Pancreas (tissue), 10 donors: ENCODE measurements around the gene CD38. TPM values are rescaled to one million over a fixed set of nuclear protein-coding genes. Genes with fewer than 3 reads are reported as not detected.
"Not testable (repeated sequence)": the region's sequence is repeated elsewhere in the genome, so short reads cannot be mapped to it uniquely, and the experiment has no call there.

Source experiments
- ATAC-seq, 4 donors: fragments of 200-7000 bp; cut with Tn5 transposase; one replicate each; pipeline versions ENCODE4 v1.8.0 to v1.9.1; 2020; ENCODE audit warnings: mild to moderate bottlenecking in 4 of 4, moderate library complexity in 4 of 4
- DNase-seq, 6 donors: peaks; one replicate each; pipeline ENCODE4 v3.0.0-alpha.2; 2020
- FAIRE-seq: peaks from 2 replicates; lab custom pipeline; 2012; peaks lifted over from hg19 to GRCh38; lab: Jason Lieb, UNC
- H3K27ac ChIP-seq, 4 donors: fragments of 200-600 bp; sonication (generic); 1 replicate in 3 of 4; 2 replicates in 1 of 4; pipeline versions ENCODE4 v1.5.0 to v1.8.0; 2020
- H3K27me3 ChIP-seq, 4 donors: fragments of 200-600 bp; one replicate each; pipeline ENCODE4 v1.8.0; 2021
- H3K36me3 ChIP-seq, 3 donors: fragments of 200-600 bp; sonication (generic) in 1 of 3; one replicate each; pipeline versions ENCODE4 v1.5.0 to v1.8.0; 2020 to 2021
- H3K4me1 ChIP-seq, 3 donors: fragments of 200-600 bp; one replicate each; pipeline ENCODE4 v1.8.0; 2021
- H3K4me3 ChIP-seq, 4 donors: fragments of 200-600 bp; sonication (generic) in 2 of 4; one replicate each; pipeline versions ENCODE4 v1.5.0 to v1.8.0; 2020 to 2021
- H3K9me3 ChIP-seq, 4 donors: fragments of 200-600 bp; one replicate each; pipeline ENCODE4 v1.8.0; 2021
- CTCF ChIP-seq, 4 donors: fragments of 200-600 bp; sonication (generic) in 3 of 4; IDR thresholded peaks; one replicate each; pipeline versions ENCODE4 v1.5.0 to v1.8.0; 2021; ENCODE audit warnings: antibody characterized with exemption in 4 of 4
- WGBS, 2 donors: extraction: QIAGEN DNeasy Blood & Tissue Kit; methylation state at CpG; one replicate each; pipeline ENCODE4 v1.1.7; 2013; 5-methylcytosine and 5-hydroxymethylcytosine counted together
- intact Hi-C, 3 donors: fragments of 100-400 bp; cut with DNase I; formaldehyde crosslinking; loops; one replicate each; pipeline versions ENCODE4 v1.11.1 to v1.14.2; 2022
- polyA plus RNA-seq, 2 donors: library from polyadenylated mRNA; stranded (reverse); fragments of 200-250 nt; gene quantifications; one replicate each; pipeline ENCODE4 v1.2.3, GENCODE V29; 2013
- total RNA-seq, 6 donors: library from RNA; stranded (reverse); fragmentation: NEBNext Ultra II Directional in 4 of 6; extraction: Animal tissue kit (Norgen Biotek cat#: 25700) in 4 of 6; gene quantifications; one replicate each; pipeline versions ENCODE4 v1.2.1 to v1.2.4, GENCODE V29; 2021 to 2023
- donor health status: healthy with polysubstance abuse.
- donor health status: DM: no; HTN: no; CAD: no; lungs with moderate emphysema.
- donor health status: DM: no; HTN: no; CAD: no.
- donor health status: control.
- donor health status: control.
- donor health status: Bipolar disorder and iron deficiency.
- donor health status: DM: yes; HTN: yes; CAD: no.
- donor health status: DM: no; HTN: no; CAD: no.
- donor health status: DM: no; HTN: no; CAD: no.
- donor health status: DM: yes; HTN: yes; CAD: no.

Gene CD38
- total RNA-seq (1 to 10 TPM in 1 of 6 donors, under 1 TPM in 5; 0.12 to 1.6 (median 0.44) TPM), polyA plus RNA-seq (under 1 TPM; 0.23 to 0.56 TPM)

GRCh38 chr4:15778289-15779241 lies at the start of gene CD38:
CD38 (plus strand) TSS chr4:15778328; CDS start chr4:15778415, 87 bp downstream.
- TF ChIP-seq CTCF (IDR thresholded peaks at IDR 0.05), result no peak
- Histone ChIP-seq H3K4me3 (peak within 1 kb of the TSS; percentile 9 to 62 (median 28)), H3K9me3 (no peaks in the 10 kb centered on the region), H3K36me3 (no peaks in the 10 kb centered on the region), H3K27me3 (no peaks in the 10 kb centered on the region), H3K4me1 (peaks cover 0 to 6% (median 0%) of the 10 kb centered on the region in 3 donors), H3K27ac (no peak within 1 kb of the TSS)
- intact Hi-C loops, result no loop called here
- DNase-seq (peak in 5 of 6 donors; percentile 17 to 76 (median 45)), ATAC-seq (peak; percentile 67 to 87 (median 81)), FAIRE-seq (no peak)
- 2% methylated on average over 76 of the region's 76 CpGs for WGBS, 2 donors

GRCh38 chr4:15729910-15730533 lies 48.1 kb upstream of the CD38 start:
- ATAC-seq, result peak in 3 of 4 donors; percentile 76 to 82 (median 77)
- no peaks in the 10 kb centered on the region for H3K27me3 ChIP-seq
- no peak overlapping the region for H3K27ac ChIP-seq
- H3K4me1 ChIP-seq, result no peaks in the 10 kb centered on the region
- peak; percentile 68 to 86 (median 78) for TF ChIP-seq CTCF (IDR thresholded peaks at IDR 0.05)
- intact Hi-C loops, result no loop called here
- FAIRE-seq, result peak; percentile 84
- H3K36me3 ChIP-seq, result no peaks in the 10 kb centered on the region
- no peaks in the 10 kb centered on the region for H3K9me3 ChIP-seq
- WGBS, 2 donors, result 8 to 12% methylated on average over 3 of the region's 3 CpGs
- no peak overlapping the region for H3K4me3 ChIP-seq
- DNase-seq, result peak in 1 of 6 donors; percentile 14

- H3K9me3 ChIP-seq, FAIRE-seq, intact Hi-C loops: not testable (repeated sequence)
These were observed 45.1 kb upstream of the CD38 start for GRCh38 chr4:15733061-15733460.

GRCh38 chr4:15735536-15735935 lies 42.6 kb upstream of the CD38 start:
- ATAC-seq, result no peak
- FAIRE-seq, result no peak

More at GRCh38 chr4:15733061-15733460, 45.1 kb upstream of the CD38 start:
- H3K4me1 ChIP-seq, H3K4me3 ChIP-seq, DNase-seq, ATAC-seq, H3K27me3 ChIP-seq, H3K36me3 ChIP-seq, H3K27ac ChIP-seq: not testable (repeated sequence)
- 64 to 70% methylated on average over 5 of the region's 5 CpGs for WGBS, 2 donors

More at GRCh38 chr4:15735536-15735935, 42.6 kb upstream of the CD38 start:
- no peaks in the 10 kb centered on the region for H3K27me3 ChIP-seq
- H3K27ac ChIP-seq, result no peak overlapping the region
- H3K4me3 ChIP-seq, result no peak overlapping the region
- intact Hi-C loops, result no loop called here
- no peaks in the 10 kb centered on the region for H3K4me1 ChIP-seq
- DNase-seq, result no peak
- 61 to 68% methylated on average over 6 of the region's 6 CpGs for WGBS, 2 donors
- TF ChIP-seq CTCF (IDR thresholded peaks at IDR 0.05), result no peak
- H3K9me3 ChIP-seq, result no peaks in the 10 kb centered on the region
- no peaks in the 10 kb centered on the region for H3K36me3 ChIP-seq
